ENCODE results near the gene GCKR.

GCKR gene

GRCh38 chr2:27572998-27573429, 76.4 kb downstream of the GCKR start:
- DNase-seq: no peak
